CD4-positive, alpha-beta memory T cell (primary cell): ENCODE data around the gene CEP76. TPM values are rescaled to one million over a fixed set of nuclear protein-coding genes. Genes with fewer than 3 reads are reported as not detected.

Experiments used
- CTCF ChIA-PET: fragments of 350-600 bp; sonication (Branson Sonifier 250); formaldehyde crosslinking; loops from one replicate; lab custom pipeline; 2021; ENCODE audit warnings: inconsistent platforms; ENCODE audit not compliant: partially characterized antibody; lab: Charles Lee
- POLR2A ChIA-PET: fragments of 350-600 bp; sonication (Branson Sonifier 250); formaldehyde crosslinking; loops from one replicate; lab custom pipeline; 2021; ENCODE audit not compliant: partially characterized antibody; lab: Charles Lee
- DNase-seq, 5 donors: peaks; one replicate each; pipeline versions ENCODE4 v3.0.0 to v3.0.0-alpha.2; 2020 to 2022; ENCODE audit warnings: mixed read lengths in 1 of 5
- H3K27ac ChIP-seq: one replicate; pipeline ENCODE4 v1.7.0; 2013; ENCODE audit warnings: low read depth, low read length
- H3K27me3 ChIP-seq: 2 replicates; pipeline ENCODE4 v1.7.0; 2013; ENCODE audit warnings: mild to moderate bottlenecking, low read length, moderate library complexity; ENCODE audit not compliant: insufficient read depth
- H3K36me3 ChIP-seq: 2 replicates; pipeline ENCODE4 v1.7.0; 2013; ENCODE audit warnings: mild to moderate bottlenecking, low read length, moderate library complexity; ENCODE audit not compliant: insufficient read depth
- H3K4me1 ChIP-seq: 2 replicates; pipeline ENCODE4 v1.7.0; 2013; ENCODE audit warnings: mild to moderate bottlenecking, low read length, moderate library complexity; ENCODE audit not compliant: insufficient read depth
- H3K4me3 ChIP-seq, 2 donors: one replicate each; pipeline ENCODE4 v1.7.0; 2013; ENCODE audit warnings: low read length in 2 of 2, mild to moderate bottlenecking in 1 of 2
- H3K9me3 ChIP-seq, 2 donors: one replicate each; pipeline ENCODE4 v1.7.0; 2013; ENCODE audit warnings: low read length in 2 of 2, control low read depth in 1 of 2; ENCODE audit not compliant: control insufficient read depth in 1 of 2
- H3K27ac Mint-ChIP-seq, 7 donors: one replicate each; pipeline ENCODE4 v1.8.0; 2020 to 2021; ENCODE audit warnings: mixed read lengths in 7 of 7, mild to moderate bottlenecking in 6 of 7, inconsistent platforms in 3 of 7, moderate library complexity in 3 of 7
- H3K27me3 Mint-ChIP-seq, 2 donors: one replicate each; pipeline ENCODE4 v1.8.0; 2020 to 2021; ENCODE audit warnings: mixed read lengths in 2 of 2
- H3K36me3 Mint-ChIP-seq, 2 donors: one replicate each; pipeline ENCODE4 v1.8.0; 2020 to 2021; ENCODE audit warnings: mixed read lengths in 2 of 2, inconsistent platforms in 1 of 2, mild to moderate bottlenecking in 1 of 2
- H3K4me1 Mint-ChIP-seq, 4 donors: one replicate each; pipeline ENCODE4 v1.8.0; 2020 to 2021; ENCODE audit warnings: mixed read lengths in 4 of 4, mild to moderate bottlenecking in 1 of 4
- H3K4me3 Mint-ChIP-seq, 8 donors: one replicate each; pipeline ENCODE4 v1.8.0; 2020 to 2021; ENCODE audit warnings: mixed read lengths in 8 of 8, mild to moderate bottlenecking in 7 of 8, moderate library complexity in 6 of 8, inconsistent platforms in 3 of 8
- H3K9me3 Mint-ChIP-seq, 8 donors: one replicate each; pipeline ENCODE4 v1.8.0; 2020 to 2021; ENCODE audit warnings: mixed read lengths in 8 of 8, mild to moderate bottlenecking in 5 of 8, inconsistent platforms in 3 of 8, moderate library complexity in 1 of 8
- intact Hi-C: fragments of 100-400 bp; cut with micrococcal nuclease; formaldehyde crosslinking; loops from one replicate; pipeline ENCODE4 v1.15.1; 2023
- polyA plus RNA-seq, 2 donors: library from polyadenylated mRNA; unstranded; fragments of 300-500 nt; fragmentation: Illumina TruSeq; gene quantifications; one replicate each; pipeline ENCODE4 v1.2.3, GENCODE V29; 2021
- total RNA-seq, 2 experiments: library from RNA; stranded (reverse); gene quantifications; one replicate each; pipeline ENCODE4 v1.2.3, GENCODE V29; 2021

CEP76 gene
- total and polyA plus RNA-seq, 4 experiments from 2014 or later, result 3.6 to 13.1 (median 8.9) TPM

DNA sequence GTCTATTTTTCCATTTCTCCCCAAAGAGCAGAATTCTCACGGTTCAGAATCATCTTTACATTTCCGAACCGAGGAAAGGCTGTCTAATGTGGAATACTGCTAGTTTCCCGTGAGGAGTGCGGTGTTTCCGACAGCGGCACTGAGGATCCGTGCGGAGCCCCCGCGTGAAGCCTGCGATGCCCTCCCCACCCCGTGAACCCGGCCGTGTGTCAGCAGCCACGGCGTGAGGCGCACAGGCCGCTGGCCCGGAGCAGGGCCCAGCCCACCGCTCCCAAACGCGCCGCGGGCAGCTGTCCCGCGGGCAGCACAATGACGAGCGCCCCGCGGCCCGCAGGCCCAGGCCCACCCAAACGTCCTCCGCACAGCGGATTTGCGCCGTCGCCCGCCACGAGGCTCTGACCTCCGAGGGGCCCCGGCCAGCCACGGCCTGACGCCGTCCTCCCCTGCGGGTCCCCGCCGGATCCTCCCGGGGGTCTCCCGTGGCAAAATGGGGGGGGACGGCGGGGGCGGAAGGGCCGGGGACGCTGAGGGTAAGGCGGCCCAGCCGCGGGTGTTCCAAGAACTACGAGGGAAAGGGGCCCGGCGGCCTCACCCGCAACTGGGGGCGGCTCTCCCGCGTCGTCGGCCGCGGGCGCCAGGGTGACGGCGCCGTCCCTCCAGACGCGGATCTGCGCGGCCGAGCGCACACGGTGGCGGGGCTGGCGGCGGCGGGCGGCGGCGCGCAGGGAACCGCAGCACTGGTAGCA is 45.4 kb downstream of the CEP76 start:
- peak overlapping the region; percentile 42 to 63 for H3K4me3 ChIP-seq
- Mint-ChIP-seq H3K36me3 (peaks cover 0 to 4% of the 10 kb centered on the region in 2 donors), H3K4me3 (peak overlapping the region; percentile 68 to 89 (median 86)), H3K4me1 (peaks cover 14 to 22% (median 18%) of the 10 kb centered on the region in 4 donors), H3K27me3 (peaks cover 1 to 2% of the 10 kb centered on the region in 2 donors), H3K27ac (peak overlapping the region in 4 of 7 donors; percentile 27 to 80 (median 66)), H3K9me3 (no peaks in the 10 kb centered on the region)
- intact Hi-C loops, result loop anchor here (1.0 to 5.0 kb wide), 3 partner anchors 46 to 280 kb away; partner anchors contain the start of genes AFG3L2, CEP76, PRELID3A and PSMG2
- H3K27ac ChIP-seq, result no peak overlapping the region
- DNase-seq, result peak in 2 of 5 donors; percentile 1 to 33
- peaks cover 9% of the 10 kb centered on the region for H3K4me1 ChIP-seq
- ChIA-PET CTCF (interaction anchor here (1.0 kb wide), 1 partner anchor 329 kb away, joined by 3 read pairs; no protein-coding TSS in a partner anchor), POLR2A (interaction anchor here (1.0 to 1.9 kb wide), 2 partner anchors 249 to 280 kb away, joined by 3 to 5 read pairs; partner anchors contain the start of genes AFG3L2 and PRELID3A)
- H3K9me3 ChIP-seq, result no peaks in the 10 kb centered on the region
- H3K36me3 ChIP-seq, result no peaks in the 10 kb centered on the region
- H3K27me3 ChIP-seq, result no peaks in the 10 kb centered on the region

DNA sequence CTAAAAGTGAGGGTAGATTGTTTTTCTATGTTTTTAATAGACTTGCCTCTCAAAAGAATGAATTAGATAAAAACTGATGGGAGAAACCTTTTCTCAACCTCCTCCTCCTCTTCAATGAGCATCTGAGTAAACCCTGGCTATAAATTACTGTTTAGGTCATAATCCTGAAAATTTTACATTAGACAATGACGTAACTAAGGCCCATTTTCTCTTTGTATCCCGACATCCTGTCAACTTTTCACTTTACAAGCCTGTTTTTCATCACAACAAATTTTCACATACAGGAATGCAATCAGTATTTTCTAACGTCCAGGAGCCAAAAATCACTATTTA is 46.0 kb downstream of the CEP76 start:
- intact Hi-C loops, result loop anchor here (2.0 to 5.0 kb wide), 2 partner anchors 46 to 249 kb away; partner anchors contain the start of genes CEP76, PRELID3A and PSMG2
- peaks cover 0 to 4% of the 10 kb centered on the region in 2 donors for H3K36me3 Mint-ChIP-seq

GRCh38 chr18:12654971-12655370 is 47.6 kb downstream of the CEP76 start:
- peaks cover 3 to 4% of the 10 kb centered on the region in 2 donors for H3K36me3 Mint-ChIP-seq
- H3K27me3 Mint-ChIP-seq, result peaks cover 1 to 6% of the 10 kb centered on the region in 2 donors
- ChIA-PET CTCF (interaction anchor here (1.4 kb wide), 1 partner anchor 263 kb away, joined by 7 read pairs; no protein-coding TSS in a partner anchor), POLR2A (no interaction called here)
- H3K4me1 ChIP-seq, result peaks cover 9% of the 10 kb centered on the region
- H3K9me3 Mint-ChIP-seq, result no peaks in the 10 kb centered on the region
- intact Hi-C loops, result loop anchor here (5.0 kb wide), 1 partner anchor 248 kb away; the partner anchor contains the start of gene PRELID3A
- no peaks in the 10 kb centered on the region for H3K36me3 ChIP-seq
- peak overlapping the region in 7 of 8 donors; percentile 26 to 80 (median 45) for H3K4me3 Mint-ChIP-seq
- H3K4me3 ChIP-seq, result no peak overlapping the region
- peaks cover 14 to 22% (median 18%) of the 10 kb centered on the region in 4 donors for H3K4me1 Mint-ChIP-seq
- H3K9me3 ChIP-seq, result no peaks in the 10 kb centered on the region
- no peak overlapping the region for H3K27ac ChIP-seq
- peak overlapping the region in 2 of 7 donors; percentile 42 to 88 for H3K27ac Mint-ChIP-seq
- H3K27me3 ChIP-seq, result no peaks in the 10 kb centered on the region
- no peak for DNase-seq

More for the DNA sequence above, 46.0 kb downstream of the CEP76 start:
- Mint-ChIP-seq H3K4me1 (peaks cover 14 to 22% (median 18%) of the 10 kb centered on the region in 4 donors), H3K27ac (peak overlapping the region in 5 of 7 donors; percentile 25 to 80 (median 57)), H3K9me3 (no peaks in the 10 kb centered on the region), H3K4me3 (peak overlapping the region; percentile 68 to 89 (median 86)), H3K27me3 (peaks cover 1 to 3% of the 10 kb centered on the region in 2 donors)
- ChIA-PET CTCF (no interaction called here), POLR2A (no interaction called here)
- peaks cover 9% of the 10 kb centered on the region for H3K4me1 ChIP-seq
- no peaks in the 10 kb centered on the region for H3K36me3 ChIP-seq
- H3K27me3 ChIP-seq, result no peaks in the 10 kb centered on the region
- H3K4me3 ChIP-seq, result peak overlapping the region; percentile 42 to 63
- H3K27ac ChIP-seq, result no peak overlapping the region
- no peaks in the 10 kb centered on the region for H3K9me3 ChIP-seq
- DNase-seq, result no peak

- intact Hi-C loops, result no loop called here
- Mint-ChIP-seq H3K4me3 (peak overlapping the region in 3 of 8 donors; percentile 10 to 56 (median 32)), H3K27ac (peak overlapping the region in 1 of 7 donors; percentile 17), H3K4me1 (peaks cover 8 to 14% (median 12%) of the 10 kb centered on the region in 4 donors), H3K9me3 (no peaks in the 10 kb centered on the region), H3K36me3 (peaks cover 3% of the 10 kb centered on the region in 2 donors), H3K27me3 (peaks cover 1 to 6% of the 10 kb centered on the region in 2 donors)
- H3K27ac ChIP-seq, result no peak overlapping the region
- no peak for DNase-seq
- H3K4me1 ChIP-seq, result peaks cover 9% of the 10 kb centered on the region
- POLR2A ChIA-PET, result no interaction called here
- H3K27me3 ChIP-seq, result no peaks in the 10 kb centered on the region
- no peaks in the 10 kb centered on the region for H3K36me3 ChIP-seq
- no peak overlapping the region for H3K4me3 ChIP-seq
- no peaks in the 10 kb centered on the region for H3K9me3 ChIP-seq
- CTCF ChIA-PET, result no interaction called here
Measured at GRCh38 chr18:12652861-12653401, 49.6 kb downstream of the CEP76 start.

GRCh38 chr18:12651651-12652050 is 50.9 kb downstream of the CEP76 start:
- H3K36me3 Mint-ChIP-seq, result peaks cover 2 to 3% of the 10 kb centered on the region in 2 donors
- no peaks in the 10 kb centered on the region for H3K27me3 ChIP-seq
- H3K4me1 ChIP-seq, result peaks cover 5% of the 10 kb centered on the region
- no peaks in the 10 kb centered on the region for H3K36me3 ChIP-seq
- POLR2A ChIA-PET, result no interaction called here
- H3K9me3 Mint-ChIP-seq, result no peaks in the 10 kb centered on the region
- intact Hi-C loops, result no loop called here
- H3K27ac Mint-ChIP-seq, result no peak overlapping the region
- H3K27ac ChIP-seq, result no peak overlapping the region
- H3K27me3 Mint-ChIP-seq, result peaks cover 1 to 6% of the 10 kb centered on the region in 2 donors
- CTCF ChIA-PET, result no interaction called here
- H3K4me1 Mint-ChIP-seq, result peaks cover 6 to 12% (median 10%) of the 10 kb centered on the region in 4 donors
- H3K4me3 ChIP-seq, result no peak overlapping the region
- H3K4me3 Mint-ChIP-seq, result no peak overlapping the region
- no peak for DNase-seq
- no peaks in the 10 kb centered on the region for H3K9me3 ChIP-seq

DNA sequence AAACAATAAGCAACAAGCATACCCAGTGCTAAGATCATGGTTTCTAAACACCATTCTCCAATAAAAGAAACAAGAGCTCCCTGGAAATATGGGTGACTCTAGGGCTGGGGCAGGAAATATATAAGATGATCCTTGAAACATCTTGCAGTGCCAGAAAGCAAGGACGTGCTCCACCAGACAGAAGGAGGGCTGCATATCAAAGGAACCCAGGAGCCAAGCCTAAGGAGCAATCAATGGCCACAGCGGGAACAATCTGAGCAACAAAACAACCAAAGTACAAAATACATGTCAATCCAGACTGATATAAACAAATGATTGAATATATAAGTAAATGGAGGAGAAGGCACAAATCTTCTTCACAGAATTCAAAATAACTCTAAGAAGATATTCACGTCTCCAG is 54.8 kb downstream of the CEP76 start:
- Mint-ChIP-seq H3K36me3 (peaks cover 0 to 3% of the 10 kb centered on the region in 2 donors), H3K27me3 (peaks cover 9 to 15% of the 10 kb centered on the region in 2 donors), H3K4me1 (peaks cover 0 to under 1% (median under 1%) of the 10 kb centered on the region in 4 donors), H3K4me3 (no peak overlapping the region), H3K27ac (no peak overlapping the region), H3K9me3 (no peaks in the 10 kb centered on the region)
- Histone ChIP-seq H3K27me3 (no peaks in the 10 kb centered on the region), H3K4me3 (no peak overlapping the region), H3K4me1 (no peaks in the 10 kb centered on the region), H3K36me3 (no peaks in the 10 kb centered on the region), H3K9me3 (no peaks in the 10 kb centered on the region), H3K27ac (no peak overlapping the region)
- CTCF ChIA-PET, result no interaction called here
- DNase-seq, result no peak
- intact Hi-C loops, result no loop called here
- POLR2A ChIA-PET, result no interaction called here

DNA sequence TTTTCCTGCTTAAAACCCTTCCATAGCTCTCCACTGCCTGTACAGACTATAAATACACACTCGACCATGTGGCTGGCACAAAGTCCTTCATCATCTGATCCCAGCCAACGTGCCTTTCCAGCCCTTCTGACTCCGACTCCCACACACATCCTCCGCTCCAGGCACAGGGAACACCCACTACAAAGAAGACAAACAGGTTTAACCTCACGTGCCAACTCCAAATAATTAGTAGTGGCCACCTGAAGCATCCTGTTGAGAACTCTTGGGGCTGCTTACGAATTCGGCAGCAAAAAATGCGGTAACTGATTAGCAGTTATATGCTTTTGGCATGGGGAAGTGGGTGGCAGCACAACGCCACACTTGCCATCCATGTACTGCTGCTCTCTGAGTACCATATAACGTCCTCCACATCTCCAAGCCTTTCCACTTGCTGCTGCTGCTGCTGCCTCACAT is 56.7 kb downstream of the CEP76 start:
- H3K4me3 Mint-ChIP-seq, result no peak overlapping the region

More for the DNA sequence above, 56.7 kb downstream of the CEP76 start:
- Mint-ChIP-seq H3K9me3 (peaks cover 0 to 1% (median 0%) of the 10 kb centered on the region in 8 donors), H3K27ac (no peak overlapping the region), H3K36me3 (no peaks in the 10 kb centered on the region), H3K27me3 (peaks cover 9 to 12% of the 10 kb centered on the region in 2 donors), H3K4me1 (no peaks in the 10 kb centered on the region)
- intact Hi-C loops, result no loop called here
- Histone ChIP-seq H3K4me1 (no peaks in the 10 kb centered on the region), H3K36me3 (no peaks in the 10 kb centered on the region), H3K9me3 (no peaks in the 10 kb centered on the region), H3K27me3 (no peaks in the 10 kb centered on the region), H3K4me3 (no peak overlapping the region), H3K27ac (no peak overlapping the region)
- ChIA-PET CTCF (no interaction called here), POLR2A (no interaction called here)
- DNase-seq, result no peak
